ENCODE measurements around the gene B3GNT8.
"Not testable (repeated sequence)": the region's sequence is repeated elsewhere in the genome, so short reads cannot be mapped to it uniquely, and the experiment has no call there.

The B3GNT8 gene

DNA sequence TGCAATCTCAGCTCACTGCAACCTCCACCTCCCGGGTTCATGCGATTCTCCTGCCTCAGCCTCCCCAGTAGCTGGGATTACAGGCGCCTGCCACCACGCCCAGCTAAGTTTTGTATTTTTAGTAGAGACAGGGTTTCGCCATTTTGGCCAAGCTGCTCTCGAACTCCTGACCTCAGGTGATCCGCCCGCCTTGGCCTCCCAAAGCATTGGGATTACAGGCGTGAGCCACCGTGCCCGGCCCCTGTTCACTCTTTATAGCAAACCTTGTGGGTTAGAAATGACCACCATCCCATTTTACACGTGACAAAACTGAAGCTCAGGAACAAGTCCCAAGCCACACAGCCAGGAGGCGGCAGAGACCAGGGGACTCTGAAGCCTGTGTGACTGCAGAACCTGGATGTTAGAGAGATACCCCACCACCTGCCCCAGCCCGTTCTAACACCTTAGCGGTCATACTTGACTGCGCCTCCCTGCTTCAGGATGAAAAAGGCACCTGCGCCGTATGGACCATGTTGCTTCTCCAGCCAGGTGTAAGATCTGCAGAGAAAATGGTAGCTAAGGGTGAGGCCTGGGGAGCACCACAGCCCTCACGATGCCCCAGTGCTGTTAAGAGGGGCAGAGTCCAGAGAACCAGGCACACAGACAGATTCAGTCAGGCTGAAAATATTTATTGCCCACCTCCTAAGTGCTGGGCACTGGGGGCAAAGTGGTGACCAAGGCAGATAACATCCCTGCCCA is 8.9 kb upstream of the B3GNT8 start:
- no peak for DNase-seq (ENCODE audit: low spot score)

DNA sequence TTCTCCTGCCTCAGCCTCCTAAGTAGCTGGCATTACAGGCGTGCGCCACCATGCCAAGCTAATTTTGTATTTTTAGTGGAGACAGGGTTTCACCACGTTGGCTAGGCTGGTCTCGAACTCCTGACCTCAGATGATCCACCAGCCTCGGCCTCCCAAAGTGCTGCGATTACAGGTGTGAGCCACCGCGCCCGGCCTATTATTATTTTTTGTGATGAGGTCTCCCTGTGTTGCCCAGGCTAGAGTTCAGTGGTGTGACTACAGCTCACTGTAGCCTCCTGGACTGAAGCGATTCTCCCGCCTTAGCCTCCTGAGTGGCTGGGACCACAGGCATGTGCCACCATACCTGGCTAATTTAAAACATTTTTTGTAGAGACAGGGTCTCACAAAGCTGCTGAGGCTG is 8.2 kb upstream of the B3GNT8 start:
- DNase-seq (ENCODE audit: low spot score), result not testable (repeated sequence)

DNA sequence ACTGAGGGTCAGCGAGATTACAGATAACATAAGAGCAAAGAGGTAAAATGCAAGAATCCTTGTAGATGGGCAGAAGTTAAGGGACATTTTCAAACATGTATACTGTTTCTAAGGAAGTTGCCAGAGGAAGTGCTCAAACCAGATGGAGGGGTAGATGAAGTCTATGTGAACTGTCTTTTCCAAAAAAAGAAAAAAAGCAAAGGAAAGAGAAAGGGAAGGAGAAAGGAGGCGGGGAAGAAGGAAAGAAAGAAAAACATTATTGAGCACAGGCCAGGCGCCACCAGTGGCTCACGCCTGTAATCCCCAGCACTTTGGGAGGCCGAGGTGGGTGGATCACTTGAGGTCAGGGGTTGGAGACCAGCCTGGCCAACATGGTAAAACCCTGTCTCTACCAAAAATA is 7.3 kb upstream of the B3GNT8 start:
- no peak for DNase-seq (ENCODE audit: low spot score)

DNA sequence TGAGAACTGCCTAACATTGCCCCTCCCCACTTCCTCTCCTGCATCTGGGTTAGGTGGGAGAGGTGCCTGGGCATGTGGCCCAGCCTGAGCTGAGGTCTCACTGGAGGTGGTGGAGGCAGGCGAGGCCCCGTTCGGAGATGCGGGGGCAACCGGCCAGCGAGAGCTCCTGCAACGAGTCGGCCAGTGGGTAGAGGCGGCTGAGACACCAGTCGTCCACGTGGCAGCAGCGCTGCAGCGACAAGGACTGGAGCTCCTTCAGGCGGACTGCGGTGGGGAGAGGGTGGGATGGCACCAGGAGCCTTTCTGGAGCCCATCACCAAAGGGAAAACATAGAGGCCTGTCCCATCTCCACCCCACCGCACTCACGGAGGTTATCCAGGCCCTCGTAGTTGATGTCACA is 6.0 kb upstream of the B3GNT8 start:
- no peak for DNase-seq (ENCODE audit: low spot score)

DNA sequence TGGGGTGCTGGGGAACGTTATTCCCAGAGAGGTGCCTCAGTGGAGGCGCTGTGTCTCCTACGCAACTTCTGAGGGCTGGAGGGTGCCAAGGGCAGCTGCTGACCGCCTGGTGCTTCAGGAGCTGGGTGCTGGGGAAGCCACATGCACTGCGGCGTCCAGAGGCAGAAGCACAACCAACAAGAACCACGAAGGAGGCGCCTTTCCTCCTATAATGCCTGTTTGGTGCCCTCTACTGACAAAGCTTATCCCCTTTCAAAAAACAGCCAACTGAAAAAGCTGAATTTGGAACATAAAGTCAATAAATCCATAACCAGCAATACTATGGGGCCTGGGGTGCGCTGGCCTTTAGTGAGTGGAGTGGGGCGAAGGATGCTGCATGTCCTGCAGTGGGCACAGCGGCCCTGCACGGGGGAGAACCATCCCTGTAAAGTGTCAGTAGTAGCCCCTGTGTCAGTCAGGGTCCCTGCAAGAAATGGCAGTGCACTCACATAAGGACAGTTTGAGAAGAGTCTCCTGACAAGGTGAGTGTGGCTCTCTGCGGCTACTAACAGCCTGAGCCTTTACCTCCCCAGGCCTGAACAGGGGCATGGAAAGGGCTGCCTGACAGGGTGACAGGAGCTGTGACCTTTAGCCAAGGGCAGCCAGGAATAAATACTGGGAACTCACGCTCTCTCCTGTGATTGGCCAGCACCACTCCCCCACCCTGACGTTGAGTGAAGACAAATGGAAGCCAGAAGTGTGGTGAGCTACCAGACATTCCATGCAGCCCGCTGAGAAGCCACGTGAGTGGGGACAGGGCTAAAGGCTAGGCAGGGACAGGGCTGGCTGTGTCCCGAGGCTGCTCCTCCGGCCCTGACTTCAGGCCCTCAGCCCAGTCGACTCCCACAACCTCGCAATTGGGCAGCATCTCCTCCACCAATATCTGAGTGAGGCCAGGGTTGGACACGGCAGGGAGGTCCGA is 4.5 kb upstream of the B3GNT8 start:
- no peak for DNase-seq (ENCODE audit: low spot score)

DNA sequence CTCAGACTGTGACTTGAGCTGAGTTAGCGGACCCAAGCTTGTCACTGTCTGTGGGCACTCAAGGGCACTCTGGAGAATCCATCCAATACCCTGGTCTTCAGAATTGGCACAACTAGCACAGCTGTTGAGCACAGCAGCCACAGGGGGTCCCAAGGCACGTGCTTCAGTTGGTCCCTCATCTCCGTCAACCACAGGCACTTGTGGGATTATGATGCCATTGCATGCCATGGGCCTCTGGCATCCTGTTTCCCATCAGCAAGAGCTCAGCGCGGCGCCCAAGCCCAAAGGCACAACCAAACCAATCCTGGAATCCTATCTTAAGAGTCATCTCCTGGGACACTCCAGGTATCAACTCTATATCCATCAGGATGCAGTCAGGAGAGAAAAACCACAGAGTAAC is 3.7 kb upstream of the B3GNT8 start:
- no peak for DNase-seq (ENCODE audit: low spot score)

DNA sequence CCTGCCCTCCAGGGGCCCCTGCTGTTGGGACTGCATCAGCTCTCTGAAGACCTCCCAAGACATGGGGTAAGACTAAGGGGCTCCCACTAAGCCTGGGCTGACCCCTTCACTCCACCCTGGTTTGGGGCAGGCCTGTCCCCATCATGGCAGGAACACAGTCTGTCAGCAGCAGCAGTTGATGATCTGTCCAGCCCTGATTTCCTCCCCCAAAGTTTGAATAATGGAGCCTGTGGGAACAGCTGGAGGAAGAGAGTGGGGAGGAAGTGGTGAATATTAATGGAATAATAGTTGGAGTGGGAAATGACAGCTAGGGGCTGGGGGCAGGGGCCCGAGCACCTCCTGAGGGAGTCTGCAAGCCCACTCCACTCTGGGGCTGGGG is 1.3 kb upstream of the B3GNT8 start:
- DNase-seq (ENCODE audit: low spot score), result no peak

DNA sequence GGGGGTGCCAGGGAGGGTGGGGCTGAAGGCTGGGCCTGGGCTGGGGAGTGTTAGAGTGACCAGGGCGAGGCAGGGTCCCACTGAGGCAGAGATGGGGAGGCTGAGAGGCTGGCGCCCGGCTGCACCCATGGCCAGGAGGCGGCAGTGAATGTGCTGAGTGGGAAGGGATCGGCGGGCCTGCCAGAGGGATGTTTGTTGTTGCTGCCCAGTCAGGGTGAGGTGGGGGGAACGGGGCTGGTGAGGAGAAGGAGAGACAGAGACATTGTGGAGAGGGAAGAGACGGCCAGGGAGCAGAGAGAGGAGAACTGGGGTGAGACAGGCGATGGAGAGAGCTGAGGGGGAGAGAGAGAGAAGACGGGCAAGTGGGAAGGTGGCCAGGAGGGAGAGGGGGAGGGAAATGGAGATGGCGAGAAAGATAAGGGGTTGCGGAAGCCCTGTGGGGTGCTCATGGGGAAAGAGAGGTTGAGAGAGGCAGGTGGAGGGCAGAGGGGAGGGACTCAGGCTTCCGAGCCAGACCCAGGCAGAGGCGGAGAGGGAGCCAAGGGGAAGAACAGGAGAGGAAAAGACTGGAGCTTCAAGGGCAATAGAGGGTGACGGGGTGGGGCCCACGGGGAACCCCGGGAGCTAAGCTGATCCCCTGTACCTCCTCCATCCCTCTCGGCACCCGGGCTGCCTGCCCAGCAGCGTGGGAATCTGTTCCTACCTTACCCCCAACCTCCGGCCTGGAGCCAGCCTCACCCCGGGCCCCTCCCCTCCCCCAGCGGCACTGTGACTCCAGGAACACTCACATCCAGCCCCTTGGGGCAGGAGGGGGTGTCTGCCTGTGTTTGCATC is 690 bp upstream of the B3GNT8 start:
- DNase-seq (ENCODE audit: low spot score), result no peak

DNA sequence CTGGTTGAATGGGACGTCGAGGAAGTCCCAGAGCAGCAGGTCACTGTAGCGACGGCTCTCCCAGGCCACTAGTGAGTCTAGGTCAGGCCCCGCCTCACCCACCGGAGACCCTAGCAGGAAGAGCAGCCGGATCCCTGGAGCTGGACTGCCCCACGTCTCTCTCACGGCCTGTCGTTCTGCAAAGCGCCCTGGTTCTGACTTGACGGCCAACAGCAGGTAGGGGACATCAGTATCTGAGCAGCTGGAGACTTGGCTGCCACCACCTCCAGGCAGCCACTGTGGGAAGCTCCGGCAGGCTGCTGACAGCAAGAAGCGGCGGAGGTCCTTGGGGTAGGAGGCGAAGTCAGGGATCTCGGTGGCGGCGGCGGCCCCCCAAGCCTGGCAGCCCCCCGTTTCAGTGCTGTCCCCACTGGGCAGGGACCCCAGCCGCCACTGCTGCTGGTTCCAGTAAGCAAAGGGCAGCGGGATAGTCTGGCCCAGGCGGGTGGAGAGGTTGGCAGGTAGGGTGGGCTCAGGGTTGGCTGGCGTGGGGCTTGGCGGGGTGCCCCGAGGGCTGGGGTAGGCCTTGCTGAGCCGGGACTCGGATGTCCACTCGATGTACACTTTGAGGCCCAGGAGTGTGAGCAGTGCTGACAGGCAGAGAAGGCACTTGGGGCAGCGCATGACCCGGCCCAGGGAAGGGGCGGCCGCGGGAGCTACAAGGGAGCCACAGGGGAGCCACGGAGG is 895 bp downstream of the B3GNT8 start:
- DNase-seq (ENCODE audit: low spot score), result no peak

DNA sequence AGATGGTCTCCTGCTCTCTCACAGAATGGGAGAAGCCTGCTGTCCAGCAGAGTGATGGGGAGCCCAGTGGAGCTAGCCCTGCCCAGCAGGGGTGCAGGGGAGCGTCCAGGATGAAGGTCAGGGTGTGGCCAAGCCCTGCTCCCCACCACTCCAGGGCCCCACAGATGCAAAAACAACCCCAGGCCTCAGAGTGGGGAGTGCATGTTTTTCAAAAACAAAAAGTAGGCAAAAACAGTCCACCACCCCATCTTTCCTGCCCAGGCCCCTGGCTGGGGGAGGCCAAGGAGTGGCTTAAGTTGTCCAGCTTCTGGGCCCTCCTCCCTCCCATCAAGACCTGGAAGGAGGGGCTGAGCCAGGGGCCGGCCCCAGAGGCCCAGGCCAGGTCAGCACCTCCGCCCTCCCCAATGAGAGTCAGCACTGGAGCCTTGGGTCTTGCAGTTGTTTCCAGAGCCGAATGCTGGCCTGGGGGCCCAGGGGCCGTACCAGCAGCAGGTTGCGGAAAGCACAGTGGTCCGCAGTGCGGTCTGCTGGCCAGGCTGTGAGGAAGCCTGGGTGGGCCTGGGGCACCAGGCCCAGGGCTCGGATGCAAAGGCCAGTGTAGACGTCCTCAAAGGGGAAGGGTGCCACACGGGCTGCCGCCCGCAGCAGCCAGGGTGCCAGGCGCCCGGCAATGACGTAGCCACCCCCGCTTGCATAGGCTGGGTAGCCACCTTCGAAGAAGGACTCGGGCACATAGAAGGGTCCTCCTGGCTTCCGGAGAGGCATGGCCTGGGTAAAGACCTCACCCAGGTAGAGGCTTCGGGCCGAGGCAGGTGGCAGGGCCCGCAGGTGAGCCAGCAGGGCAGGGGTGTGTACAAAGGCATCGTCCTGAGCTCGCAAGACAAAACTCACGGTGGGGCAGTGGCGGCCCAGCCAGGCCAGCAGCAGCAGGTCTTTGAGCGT is 1.7 kb downstream of the B3GNT8 start:
- DNase-seq (ENCODE audit: low spot score), result no peak

DNA sequence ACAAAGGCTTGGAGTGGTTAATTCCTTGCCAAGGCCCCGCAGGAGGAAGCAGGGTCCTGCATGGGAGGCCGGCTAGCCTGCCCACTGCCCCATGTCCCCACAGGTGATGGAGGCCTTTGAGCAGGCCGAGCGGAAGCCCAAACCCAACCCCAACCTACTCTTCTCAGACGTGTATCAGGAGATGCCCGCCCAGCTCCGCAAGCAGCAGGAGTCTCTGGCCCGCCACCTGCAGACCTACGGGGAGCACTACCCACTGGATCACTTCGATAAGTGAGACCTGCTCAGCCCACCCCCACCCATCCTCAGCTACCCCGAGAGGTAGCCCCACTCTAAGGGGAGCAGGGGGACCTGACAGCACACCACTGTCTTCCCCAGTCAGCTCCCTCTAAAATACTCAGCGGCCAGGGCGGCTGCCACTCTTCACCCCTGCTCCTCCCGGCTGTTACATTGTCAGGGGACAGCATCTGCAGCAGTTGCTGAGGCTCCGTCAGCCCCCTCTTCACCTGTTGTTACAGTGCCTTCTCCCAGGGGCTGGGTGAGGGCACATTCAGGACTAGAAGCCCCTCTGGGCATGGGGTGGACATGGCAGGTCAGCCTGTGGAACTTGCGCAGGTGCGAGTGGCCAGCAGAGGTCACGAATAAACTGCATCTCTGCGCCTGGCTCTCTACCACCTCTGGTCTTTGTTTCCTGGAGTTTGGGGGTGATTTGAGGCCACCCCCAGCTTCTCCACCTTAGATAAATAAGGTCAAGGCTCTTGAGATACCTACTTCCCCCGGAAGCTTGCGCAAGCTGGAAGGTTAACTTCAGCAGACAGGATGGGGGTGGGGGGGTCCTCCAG is 2.6 kb downstream of the B3GNT8 start:
- no peak for DNase-seq (ENCODE audit: low spot score)

DNA sequence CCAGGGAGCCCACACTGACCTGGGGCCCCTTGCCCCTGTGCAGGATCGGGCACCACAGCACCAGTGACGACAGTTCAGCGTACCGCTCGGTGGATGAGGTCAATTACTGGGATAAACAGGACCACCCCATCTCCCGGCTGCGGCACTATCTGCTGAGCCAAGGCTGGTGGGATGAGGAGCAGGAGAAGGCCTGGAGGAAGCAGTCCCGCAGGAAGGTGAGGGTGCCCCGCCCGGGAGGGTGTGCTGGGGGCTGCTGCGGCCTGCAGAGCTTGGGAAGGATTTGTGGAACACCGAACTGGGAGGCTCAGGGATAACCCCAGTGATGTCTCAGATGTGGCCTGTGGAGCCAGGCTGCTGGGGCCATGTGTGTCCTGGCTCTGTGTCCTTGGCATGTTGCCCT is 4.2 kb downstream of the B3GNT8 start:
- no peak for DNase-seq (ENCODE audit: low spot score)

DNA sequence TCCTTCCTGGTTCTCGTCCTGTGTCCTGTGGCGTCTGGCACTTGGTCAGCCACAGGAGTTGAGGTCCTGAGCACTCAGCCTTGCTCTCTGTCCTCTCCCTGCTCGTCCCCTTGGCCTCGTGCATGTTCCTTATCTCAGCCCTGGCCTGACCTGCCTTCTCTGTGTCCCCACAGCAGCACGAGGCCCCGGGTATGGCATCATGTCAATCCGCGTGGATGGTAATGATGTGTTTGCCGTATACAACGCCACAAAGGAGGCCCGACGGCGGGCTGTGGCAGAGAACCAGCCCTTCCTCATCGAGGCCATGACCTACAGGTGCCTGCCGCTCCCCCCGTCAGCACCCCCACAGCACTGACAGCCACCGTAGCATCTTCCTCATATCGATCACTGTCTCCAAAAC is 4.7 kb downstream of the B3GNT8 start:
- no peak for DNase-seq (ENCODE audit: low spot score)

DNA sequence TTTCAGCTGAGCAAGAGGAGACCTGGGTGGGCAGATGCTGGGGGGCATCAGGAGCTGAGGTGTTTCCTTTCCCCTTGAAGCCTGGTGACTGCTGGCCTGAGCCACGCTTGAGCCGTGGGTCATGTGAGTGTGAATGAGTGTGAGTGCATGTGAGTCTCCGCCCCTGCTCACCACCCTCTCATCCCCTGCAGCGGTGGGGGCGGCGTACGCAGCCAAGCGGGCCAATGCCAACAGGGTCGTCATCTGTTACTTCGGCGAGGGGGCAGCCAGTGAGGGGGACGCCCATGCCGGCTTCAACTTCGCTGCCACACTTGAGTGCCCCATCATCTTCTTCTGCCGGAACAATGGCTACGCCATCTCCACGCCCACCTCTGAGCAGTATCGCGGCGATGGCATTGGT is 5.2 kb downstream of the B3GNT8 start:
- DNase-seq (ENCODE audit: low spot score), result no peak

DNA sequence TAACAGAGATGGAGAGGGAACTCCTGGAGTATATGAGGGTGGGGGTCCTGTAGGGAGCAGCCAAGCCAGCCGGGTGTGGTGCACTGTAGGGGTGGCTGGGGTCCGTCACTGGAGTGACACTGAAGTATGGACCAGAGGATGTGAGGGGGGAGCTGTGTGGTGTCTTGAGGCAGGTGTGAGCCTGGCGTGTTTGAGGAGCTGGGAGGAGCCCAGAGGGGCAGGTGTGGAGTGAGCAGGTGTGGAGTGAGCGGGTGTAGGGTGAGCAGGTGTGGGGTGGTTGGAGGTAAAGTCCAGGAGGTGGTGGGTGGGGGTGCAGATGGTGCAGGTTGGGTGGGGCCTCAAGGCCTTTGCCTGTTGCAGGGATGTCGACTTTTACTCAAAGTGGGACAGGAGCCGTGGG is 5.9 kb downstream of the B3GNT8 start:
- no peak for DNase-seq (ENCODE audit: low spot score)

DNA sequence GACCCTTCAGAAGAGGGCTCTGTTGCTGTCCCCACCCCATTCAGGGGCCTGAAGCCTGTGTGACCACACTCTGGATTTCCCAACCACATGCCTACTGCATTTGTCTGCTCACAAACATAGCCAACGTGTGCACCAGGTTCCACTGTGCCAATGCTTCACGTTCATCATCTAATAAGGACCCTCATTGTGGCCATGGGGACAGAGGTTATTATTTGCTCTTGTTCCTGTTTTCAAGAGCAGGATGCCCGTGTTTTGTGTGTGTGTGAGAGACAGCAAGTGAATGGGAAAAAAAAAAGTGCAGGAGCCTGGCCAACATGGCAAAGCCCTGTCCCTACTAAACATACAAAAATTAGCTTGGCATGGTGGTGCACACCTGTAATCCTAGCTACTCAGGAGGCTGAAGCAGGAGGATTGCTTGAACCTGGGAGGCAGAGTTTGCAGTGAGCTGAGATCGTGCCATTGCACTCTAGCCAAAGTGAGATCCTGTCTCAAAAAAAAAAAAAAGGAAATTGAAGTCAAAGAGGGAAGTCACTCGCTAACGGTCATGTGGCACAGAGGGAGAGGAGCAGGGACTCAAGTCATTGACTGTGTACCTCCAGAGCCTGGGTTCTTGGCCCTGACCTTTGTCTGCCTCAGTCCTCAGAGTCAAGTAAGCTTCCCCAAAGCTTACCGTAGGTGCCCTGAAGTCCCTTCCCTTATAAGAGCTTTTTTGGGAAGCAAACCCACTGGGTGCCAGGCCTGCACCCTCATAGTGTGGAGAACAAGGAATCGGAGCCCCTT is 6.9 kb downstream of the B3GNT8 start:
- peak; percentile 71 for DNase-seq (ENCODE audit: low spot score)

DNA sequence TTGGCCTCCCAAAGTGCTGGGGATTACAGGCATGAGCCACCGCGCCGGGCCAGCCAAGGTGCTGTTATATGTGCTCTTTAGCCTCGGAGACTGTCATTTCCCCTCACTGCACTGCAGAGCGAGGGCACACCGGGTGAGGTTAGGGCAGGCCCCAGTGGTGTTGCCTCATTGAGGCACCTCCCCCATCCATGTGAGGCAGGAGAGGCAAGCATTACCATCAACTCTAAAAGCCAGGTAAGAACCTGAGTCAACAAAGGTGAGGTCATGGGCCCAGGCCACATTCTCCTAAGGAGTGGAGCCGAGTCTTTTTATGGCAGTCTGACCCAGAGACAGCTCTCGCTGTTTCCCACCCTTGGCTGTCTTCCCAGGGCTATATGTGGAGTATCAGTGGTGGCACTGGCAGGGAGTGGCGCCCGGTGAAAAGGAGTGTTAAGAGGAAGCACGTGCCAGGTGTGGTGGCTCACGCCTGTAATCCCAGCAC is 10.9 kb downstream of the B3GNT8 start:
- DNase-seq (ENCODE audit: low spot score), result no peak

DNA sequence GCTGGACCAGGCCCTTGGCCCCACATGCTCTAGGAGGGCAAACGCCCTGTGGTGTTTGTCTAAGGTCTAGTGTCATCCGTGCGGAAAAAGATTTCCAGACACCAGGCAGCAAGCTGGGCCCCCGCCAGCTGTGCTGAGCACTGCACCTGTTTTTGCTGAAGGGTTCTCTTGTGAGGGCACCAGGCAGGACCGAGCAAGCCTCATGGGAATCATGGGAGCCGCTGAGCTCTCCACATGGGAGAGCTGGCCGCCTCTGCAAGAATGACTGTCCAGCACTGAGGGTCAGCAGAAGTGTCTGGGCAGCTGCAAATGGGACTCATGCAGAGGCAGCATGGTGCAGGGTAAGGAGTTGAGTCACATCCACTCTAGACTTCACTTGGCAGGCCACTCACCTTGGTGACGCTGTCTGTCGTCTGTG is 12.0 kb downstream of the B3GNT8 start:
- no peak for DNase-seq (ENCODE audit: low spot score)

DNA sequence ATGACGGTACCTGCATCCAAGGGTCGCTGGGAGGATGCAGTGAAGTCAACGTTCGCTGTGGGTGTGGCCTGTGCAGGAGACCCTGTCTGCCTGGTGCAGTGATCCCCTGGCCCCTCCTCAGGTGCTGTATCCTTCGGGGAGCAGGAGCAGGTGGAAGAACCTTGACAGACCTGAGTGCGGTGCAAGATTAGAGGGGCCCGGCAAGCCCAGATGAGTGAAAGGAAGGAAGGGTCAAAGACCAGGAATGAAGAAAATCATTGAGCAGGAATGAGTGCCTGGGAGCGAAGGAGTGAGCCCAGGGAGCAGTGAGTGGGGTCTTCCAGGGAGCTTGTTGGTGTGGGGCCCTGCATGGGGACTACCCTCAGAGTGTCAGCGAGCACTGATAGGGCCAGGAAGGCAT is 12.7 kb downstream of the B3GNT8 start:
- no peak for DNase-seq (ENCODE audit: low spot score)
